NB4 (cell line): ENCODE data around the gene POU2F1.
"Not testable (repeated sequence)": the region's sequence is repeated elsewhere in the genome, so short reads cannot be mapped to it uniquely, and the experiment has no call there.

Experiments used
- DNase-seq: peaks from one replicate; pipeline ENCODE4 v3.0.0; 2010; ENCODE audit warnings: low read depth
- H3K4me3 ChIP-seq: one replicate; pipeline ENCODE4 v1.5.1; 2011; ENCODE audit warnings: mild to moderate bottlenecking, low read depth, low read length, moderate library complexity
- CTCF ChIP-seq: IDR thresholded peaks from one replicate; pipeline ENCODE4 v1.5.1; 2012; ENCODE audit warnings: low read depth, low read length
- MAX ChIP-seq: IDR thresholded peaks from 2 replicates; pipeline ENCODE4 v1.6.1; 2011; ENCODE audit warnings: low read depth, low read length
- MYC ChIP-seq: IDR thresholded peaks from 2 replicates; pipeline ENCODE4 v1.6.1; 2011; ENCODE audit warnings: low read depth, low read length
- POLR2A ChIP-seq: IDR thresholded peaks from 2 replicates; pipeline ENCODE4 v1.6.1; 2011; ENCODE audit warnings: mild to moderate bottlenecking; ENCODE audit not compliant: insufficient read length; ENCODE audit errors: extremely low read depth

The POU2F1 gene

GRCh38 chr1:167317463-167317862 lies 96.8 kb downstream of the POU2F1 start:
- no peak for DNase-seq
- no peak for TF ChIP-seq CTCF
- TF ChIP-seq POLR2A, result no peak
- no peak for TF ChIP-seq MYC
- TF ChIP-seq MAX, result no peak
- H3K4me3 ChIP-seq, result no peak overlapping the region

- not testable (repeated sequence) for DNase-seq, H3K4me3 ChIP-seq
These were observed 98.5 kb downstream of the POU2F1 start for GRCh38 chr1:167319206-167319605.

GRCh38 chr1:167322483-167322882 lies 101.8 kb downstream of the POU2F1 start:
- no peak for DNase-seq
- TF ChIP-seq MAX, result no peak
- TF ChIP-seq POLR2A, result no peak
- TF ChIP-seq MYC, result no peak
- no peak for TF ChIP-seq CTCF
- H3K4me3 ChIP-seq, result no peak overlapping the region

- no peak for TF ChIP-seq CTCF
- TF ChIP-seq POLR2A, result no peak
- TF ChIP-seq MAX, result no peak
- TF ChIP-seq MYC, result no peak
- no peak for DNase-seq
- no peak overlapping the region for H3K4me3 ChIP-seq
These were observed 104.5 kb downstream of the POU2F1 start for GRCh38 chr1:167325151-167325550.

GRCh38 chr1:167328306-167328815 lies 107.7 kb downstream of the POU2F1 start:
- peak overlapping the region; percentile 54 for H3K4me3 ChIP-seq
- no peak for DNase-seq

GRCh38 chr1:167328816-167329483 lies 108.3 kb downstream of the POU2F1 start:
- peak overlapping the region; percentile 54 for H3K4me3 ChIP-seq
- peak; percentile 74 for DNase-seq
- TF ChIP-seq POLR2A (no peak), CTCF (no peak), MAX (no peak)

More at GRCh38 chr1:167328306-167328815, 107.7 kb downstream of the POU2F1 start:
- no peak for TF ChIP-seq POLR2A

- no peak overlapping the region for H3K4me3 ChIP-seq
- TF ChIP-seq MYC, result no peak
- no peak for TF ChIP-seq CTCF
- no peak for TF ChIP-seq MAX
- TF ChIP-seq POLR2A, result no peak
- DNase-seq, result peak; percentile 34
These were observed 110.1 kb downstream of the POU2F1 start for GRCh38 chr1:167330601-167331293.
